Effector CD8-positive, alpha-beta T cell (primary cell): ENCODE measurements around the gene SLC4A9.

Experiments used
- DNase-seq: peaks from one replicate; lab custom pipeline; 2025; lab: John Stamatoyannopoulos, UW
- total RNA-seq, 4 experiments: gene quantifications; one replicate each; lab custom pipeline; 2026; lab: John Stamatoyannopoulos, UW

Gene SLC4A9, protein sequence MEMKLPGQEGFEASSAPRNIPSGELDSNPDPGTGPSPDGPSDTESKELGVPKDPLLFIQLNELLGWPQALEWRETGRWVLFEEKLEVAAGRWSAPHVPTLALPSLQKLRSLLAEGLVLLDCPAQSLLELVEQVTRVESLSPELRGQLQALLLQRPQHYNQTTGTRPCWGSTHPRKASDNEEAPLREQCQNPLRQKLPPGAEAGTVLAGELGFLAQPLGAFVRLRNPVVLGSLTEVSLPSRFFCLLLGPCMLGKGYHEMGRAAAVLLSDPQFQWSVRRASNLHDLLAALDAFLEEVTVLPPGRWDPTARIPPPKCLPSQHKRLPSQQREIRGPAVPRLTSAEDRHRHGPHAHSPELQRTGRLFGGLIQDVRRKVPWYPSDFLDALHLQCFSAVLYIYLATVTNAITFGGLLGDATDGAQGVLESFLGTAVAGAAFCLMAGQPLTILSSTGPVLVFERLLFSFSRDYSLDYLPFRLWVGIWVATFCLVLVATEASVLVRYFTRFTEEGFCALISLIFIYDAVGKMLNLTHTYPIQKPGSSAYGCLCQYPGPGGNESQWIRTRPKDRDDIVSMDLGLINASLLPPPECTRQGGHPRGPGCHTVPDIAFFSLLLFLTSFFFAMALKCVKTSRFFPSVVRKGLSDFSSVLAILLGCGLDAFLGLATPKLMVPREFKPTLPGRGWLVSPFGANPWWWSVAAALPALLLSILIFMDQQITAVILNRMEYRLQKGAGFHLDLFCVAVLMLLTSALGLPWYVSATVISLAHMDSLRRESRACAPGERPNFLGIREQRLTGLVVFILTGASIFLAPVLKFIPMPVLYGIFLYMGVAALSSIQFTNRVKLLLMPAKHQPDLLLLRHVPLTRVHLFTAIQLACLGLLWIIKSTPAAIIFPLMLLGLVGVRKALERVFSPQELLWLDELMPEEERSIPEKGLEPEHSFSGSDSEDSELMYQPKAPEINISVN
- 0 reads per million in 4 experiments for total RNA-seq

DNA sequence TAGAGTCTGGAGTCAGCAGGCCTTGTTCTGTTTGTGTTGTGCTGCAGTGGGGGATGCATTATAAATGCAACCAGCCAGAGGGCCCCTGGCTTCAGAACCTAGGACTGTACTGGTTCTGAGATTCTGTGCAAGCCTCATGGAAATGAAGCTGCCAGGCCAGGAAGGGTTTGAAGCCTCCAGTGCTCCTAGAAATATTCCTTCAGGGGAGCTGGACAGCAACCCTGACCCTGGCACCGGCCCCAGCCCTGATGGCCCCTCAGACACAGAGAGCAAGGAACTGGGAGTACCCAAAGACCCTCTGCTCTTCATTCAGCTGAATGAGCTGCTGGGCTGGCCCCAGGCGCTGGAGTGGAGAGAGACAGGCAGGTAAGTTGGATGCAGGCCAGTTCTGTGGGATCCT, at the start of gene SLC4A9:
Gene SLC4A9, plus strand, starts transcription at position 94 of the 400 bp plus-strand sequence. Its CDS starts 43 bp downstream, at position 137.
- DNase-seq, result no peak

DNA sequence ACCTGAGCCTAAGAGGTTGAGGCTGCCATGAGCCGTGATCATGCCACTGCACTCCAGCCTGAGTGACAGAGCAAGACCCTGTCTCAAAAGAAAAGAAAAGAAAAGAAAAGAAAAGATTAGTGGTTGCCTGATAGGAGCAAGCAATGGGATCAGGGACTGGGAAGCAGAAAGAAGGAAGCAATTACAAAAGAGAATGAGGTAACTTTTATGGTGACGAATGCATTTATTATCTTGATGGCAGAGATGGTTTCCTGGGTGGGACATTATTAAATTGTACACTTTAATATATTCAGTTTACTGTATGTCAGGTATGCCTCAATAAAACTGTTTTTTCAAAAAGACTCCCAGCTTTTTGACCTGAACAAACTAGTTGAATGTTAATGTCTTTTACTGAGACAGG, 49.6 kb upstream of the SLC4A9 start:
- DNase-seq, result no peak

DNA sequence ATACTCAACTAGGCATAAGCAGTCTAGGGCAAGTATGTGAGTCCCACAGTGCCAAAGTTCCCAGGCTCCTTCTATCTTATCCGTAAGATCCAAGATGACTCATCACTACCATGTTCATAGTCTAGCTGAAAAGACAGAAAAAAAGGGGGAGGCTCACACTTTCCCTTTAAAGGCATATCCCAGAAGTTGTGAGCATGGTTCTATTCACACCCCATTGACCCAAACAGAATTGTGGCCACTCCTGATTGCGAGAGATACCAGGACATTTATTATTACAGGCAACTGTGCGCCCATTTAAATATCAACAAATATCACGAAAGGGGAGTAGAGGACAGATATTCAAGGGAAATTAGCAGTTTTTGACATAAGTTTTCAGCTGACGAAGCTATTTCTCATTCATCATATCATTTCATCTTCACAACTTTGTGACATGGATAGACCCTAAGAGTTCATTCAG, 49.0 kb upstream of the SLC4A9 start:
- DNase-seq, result no peak

DNA sequence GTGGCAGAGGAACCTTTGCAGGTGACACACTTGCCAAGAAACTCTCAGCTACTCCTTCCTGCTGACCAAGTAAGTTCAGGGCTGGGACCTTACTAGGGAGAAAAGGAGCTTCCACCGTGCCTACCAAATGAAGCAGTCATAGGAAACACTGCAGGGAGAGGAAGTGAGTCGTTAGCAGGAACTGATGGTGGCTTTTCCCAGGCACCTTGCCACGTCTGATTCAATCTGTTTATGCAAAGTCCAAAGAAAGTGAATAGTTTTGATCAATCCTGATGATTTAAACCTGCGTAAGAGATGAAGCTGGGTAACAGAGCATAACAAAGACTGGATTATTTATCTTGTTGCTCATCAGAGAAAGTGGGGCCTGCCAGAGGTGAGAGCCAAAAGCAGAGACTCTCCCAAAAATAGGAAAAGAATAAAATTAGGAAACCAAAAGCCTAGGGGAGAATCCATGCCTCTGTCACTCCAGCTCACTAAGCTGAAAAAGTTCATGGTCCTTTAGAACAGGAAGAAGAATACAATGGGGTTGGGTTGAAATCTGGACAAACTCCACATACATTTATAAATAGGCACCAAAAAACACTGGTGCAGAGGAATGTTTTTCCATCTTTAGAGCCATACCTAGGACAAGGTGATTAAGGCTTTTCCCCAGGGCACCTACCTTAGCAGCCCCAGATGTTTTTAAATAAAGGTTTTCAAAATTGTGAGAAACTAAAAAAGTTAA, 47.8 kb upstream of the SLC4A9 start:
- DNase-seq, result no peak

DNA sequence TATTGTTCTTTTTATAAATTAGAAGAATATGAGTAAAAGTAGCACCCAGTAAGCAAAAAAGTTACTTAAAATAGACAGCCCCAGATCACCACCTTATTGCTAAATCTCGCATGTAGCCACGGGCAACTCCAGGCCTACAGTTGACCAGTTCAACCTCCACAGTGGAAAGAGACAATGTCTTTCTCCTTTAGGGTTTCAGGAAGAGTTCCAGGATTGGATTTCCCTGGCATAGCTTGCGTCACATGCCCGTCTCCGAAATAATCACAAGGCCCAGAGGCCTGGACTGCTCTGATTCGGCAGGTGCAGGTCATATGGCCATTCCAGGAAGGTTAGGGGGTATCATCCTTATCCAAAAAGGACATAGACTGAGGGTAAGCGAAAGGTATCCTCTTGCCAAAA, 47.2 kb upstream of the SLC4A9 start:
- DNase-seq, result no peak

DNA sequence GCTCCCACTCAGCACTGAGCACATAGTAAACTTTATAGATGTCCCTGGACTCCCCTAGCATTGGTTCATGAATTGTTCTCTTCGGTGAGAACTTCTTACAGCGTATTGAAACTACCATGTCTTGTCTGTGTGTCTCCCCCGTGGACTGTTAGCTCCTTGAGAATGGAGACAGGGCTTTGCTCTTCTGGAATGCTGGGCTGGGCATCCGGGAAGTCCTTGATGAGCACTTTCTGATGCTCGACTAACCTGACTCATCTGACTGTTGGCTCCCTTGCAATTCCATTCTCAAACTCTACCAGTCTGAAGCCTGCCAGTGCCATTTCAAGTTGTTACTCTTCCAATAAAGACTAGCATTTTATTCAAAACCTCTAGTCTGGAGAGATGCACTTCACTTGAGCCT, 42.1 kb upstream of the SLC4A9 start:
- no peak for DNase-seq

DNA sequence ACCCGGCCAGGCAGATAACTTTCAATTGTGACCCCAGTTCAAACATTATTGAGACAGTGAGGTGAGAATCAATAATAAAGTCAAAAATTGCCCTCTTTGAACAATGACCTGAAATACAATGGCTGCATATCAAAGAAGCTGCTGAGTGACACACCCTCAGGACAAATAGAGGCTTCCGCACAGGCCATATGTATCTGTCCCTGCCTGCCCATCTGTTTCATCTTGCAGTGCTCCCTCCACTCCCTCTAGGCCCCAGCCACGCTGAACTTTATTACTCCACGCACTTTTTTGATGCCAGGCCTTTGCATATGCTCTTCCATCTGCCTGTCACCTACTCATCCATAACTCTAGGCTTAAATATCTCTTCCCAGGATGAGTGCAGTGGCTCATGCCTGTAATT, 41.2 kb upstream of the SLC4A9 start:
- no peak for DNase-seq

DNA sequence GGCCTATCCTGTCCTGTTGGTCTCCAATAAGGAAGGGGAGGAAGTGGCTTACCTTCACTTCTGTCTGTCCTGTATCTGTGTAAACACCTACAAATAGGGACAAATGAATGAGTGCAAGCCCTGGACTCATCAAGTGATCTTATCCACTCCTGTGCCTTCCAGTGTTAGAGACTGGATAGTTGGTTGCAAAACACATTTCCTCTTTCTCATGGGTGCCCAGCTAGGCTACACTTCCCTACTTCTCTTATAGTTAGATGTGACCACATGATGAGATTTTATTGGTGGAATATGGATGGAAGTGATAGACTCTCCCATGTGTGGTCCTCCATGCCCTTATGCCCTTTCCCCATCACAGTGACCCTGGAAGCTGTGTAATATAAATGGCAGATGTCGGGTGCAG, 40.2 kb upstream of the SLC4A9 start:
- DNase-seq, result no peak

DNA sequence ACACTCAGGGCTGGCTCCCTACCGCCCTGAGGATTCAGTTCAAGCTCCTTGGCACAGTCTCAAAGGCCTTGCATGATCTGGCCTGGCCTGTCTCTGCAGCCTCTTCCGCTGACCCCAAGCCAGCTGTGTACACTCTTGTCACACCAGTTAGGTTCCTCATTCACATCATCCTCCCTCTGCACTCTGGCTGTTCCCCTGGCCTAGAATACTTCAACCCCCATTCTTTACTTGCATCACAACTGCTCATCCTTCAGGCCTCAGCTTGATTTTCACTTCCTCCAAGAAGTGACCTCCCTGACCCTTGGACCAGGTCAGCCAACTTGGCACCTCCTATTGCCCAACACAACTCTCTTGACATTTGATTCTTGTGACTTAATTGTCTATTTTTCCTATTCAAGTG, 38.2 kb upstream of the SLC4A9 start:
- no peak for DNase-seq

DNA sequence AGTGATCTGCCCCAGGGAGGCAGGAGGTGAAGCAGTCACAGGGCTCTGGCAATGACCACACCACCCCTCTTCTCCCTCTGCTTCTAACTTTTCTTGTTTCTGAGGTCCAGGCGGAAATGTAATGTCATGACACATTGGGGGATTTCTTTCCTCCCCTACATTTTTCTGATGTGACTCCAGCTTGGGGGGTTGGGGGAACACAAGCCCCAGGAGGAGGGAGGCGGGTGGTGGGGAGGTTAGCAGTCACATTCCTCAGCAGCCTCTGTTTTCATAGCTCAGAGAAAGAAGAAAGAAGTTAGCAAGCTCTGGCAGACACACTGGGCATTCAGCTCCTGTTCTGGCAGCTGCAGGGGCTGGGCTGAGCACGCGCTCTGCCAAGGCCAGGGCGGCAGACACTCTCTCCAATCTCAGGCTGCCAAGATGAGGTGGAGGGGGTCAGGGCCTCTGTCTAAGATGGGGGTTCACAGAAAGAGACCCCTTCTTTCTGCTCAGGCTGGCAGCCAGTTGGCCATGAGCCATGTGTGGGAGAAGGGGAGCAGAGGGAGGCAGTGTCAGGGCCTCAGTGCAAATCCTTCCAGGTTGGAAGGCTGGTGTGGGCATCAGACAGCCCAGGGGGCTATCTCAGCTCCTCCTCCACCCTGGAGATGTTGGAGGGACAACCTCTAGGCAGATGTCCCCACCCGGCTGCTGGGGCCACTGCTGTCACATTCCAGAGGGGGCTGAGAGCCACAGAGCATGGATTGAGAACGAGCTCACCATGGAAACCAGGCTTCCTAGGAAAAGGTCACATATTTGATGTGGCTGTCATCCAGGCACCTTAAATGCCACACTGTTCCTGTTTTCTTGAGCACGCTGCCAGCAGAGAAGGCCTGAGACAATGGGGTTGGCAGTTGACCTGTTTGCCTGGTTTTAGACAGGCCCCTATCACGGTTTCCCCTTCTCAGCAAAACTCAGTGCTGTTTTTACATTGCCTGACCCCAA, 37.0 kb upstream of the SLC4A9 start:
- no peak for DNase-seq

DNA sequence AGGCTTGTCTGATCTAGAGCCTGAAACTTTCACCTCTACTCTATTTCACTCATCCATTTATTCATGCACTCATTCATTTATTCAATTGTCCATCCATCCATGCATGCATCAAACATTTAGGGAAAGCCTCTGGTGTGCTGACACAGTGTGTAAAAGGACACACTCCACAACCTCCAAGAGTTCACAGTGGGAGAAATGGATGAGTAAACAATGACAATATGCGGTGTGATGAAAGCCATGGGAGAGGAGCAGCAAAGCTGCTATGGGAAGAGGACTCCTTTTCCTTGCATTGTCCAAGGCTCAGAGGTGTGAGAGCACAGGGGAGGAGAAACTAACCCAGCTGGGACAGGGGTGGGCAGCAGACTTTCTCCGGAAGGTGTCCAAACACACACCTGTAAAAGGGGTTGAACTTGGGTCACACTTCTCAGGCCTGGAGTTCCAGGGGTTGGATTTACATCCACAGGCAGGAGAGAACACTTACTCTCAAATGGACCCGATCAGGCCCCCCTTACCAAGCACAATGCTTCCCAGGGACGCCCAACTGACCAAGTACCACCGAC, 35.9 kb upstream of the SLC4A9 start:
- DNase-seq, result no peak

DNA sequence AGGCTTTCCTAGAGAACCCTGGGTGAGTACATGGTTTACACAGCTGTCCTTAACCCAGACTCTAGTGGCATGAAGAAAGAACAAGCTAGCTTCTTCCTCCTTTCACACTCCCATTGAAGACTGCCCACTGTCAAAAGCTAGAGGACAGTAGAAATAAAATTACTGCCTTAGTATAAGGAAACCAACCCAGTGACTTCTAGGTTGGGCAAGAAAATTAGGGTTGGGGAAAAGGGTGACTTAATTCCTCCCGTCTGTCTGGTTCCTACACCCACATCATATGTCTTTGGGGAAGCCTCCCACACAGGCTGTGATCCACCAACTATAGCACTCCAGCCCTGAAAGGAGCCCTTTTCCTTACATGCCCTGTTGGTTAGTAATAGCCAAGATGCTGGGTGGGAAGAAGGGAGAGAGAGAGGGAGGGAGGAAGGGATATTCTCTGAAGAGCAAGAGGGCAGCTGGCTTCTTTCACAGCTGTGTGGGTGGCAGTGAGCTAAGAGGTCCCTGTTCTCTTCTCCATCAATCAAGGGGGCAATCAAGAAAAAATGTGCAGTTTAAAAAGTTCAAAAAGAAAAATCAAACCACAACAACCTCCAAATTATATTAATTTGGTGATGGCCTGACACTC, 35.3 kb upstream of the SLC4A9 start:
- no peak for DNase-seq

DNA sequence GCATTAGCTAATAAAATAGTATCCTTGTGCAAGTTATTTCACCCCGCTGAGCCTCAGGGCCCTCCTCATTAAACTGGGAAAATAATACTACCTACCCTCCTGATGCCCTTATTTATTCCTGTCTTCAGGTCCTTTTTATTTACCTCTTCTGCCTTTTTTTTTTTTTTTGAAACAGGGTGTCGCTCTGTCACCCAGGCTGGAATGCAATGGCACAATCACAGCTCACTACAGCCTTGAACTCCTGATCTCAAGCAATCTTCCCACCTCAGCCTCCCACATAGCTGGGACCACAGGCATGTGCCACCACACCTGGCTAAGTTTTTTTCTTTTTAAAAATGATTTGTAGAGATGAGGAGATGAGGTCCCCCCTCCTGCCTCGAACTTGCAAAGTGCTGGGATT, 34.5 kb upstream of the SLC4A9 start:
- DNase-seq, result no peak

DNA sequence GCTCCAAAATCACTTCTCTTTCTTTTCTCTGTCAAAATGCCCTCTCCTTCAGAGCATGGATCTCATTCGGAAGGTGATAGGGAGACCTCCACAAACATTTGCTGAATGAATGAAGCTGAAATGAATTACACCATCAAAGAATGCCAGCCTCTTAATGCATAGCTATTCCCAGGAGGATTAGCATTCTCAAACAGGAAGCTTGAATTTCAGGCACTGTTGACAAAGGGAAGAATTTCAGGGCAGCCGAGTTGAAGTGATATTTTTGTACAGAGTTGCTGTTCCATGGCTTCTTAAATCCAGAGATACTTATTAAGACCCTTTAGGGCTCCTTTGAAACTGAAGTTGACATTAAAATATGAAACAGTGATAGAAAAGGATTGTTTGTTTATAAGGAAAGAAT, 32.4 kb upstream of the SLC4A9 start:
- no peak for DNase-seq

DNA sequence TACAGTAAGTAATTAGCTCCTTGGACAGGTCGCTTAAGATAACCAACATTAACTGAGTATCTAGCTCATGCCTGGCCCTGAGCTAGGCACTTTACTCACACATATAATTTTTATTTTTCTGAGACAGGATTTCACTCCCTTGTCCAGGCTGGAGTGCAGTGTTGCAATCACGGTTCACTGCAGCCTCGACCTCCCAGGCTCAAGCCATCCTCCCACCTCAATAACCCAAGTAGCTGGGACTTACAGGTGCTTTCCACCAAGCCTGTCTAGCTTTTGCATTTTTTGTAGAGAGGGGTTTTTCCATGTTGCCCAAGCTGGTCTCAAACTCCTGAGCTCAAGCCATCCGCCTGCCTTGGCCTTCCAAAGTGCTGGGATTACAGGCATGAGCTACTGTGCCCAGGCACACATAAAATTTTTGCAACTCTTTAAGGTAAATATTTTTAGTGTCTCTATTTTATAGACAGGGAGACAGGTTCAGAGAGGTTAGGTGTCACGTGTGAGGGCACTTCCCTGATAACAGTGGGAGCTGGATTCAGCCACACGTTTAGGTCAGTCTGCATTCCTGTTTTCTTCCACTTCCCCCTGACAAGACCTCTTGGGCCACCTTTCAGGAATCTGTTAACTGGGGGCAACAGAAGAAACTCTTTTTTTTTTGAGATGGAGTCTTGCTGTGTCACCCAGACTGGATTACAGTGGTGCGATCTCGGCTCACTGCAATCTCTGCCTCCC, 31.8 kb upstream of the SLC4A9 start:
- DNase-seq, result no peak

DNA sequence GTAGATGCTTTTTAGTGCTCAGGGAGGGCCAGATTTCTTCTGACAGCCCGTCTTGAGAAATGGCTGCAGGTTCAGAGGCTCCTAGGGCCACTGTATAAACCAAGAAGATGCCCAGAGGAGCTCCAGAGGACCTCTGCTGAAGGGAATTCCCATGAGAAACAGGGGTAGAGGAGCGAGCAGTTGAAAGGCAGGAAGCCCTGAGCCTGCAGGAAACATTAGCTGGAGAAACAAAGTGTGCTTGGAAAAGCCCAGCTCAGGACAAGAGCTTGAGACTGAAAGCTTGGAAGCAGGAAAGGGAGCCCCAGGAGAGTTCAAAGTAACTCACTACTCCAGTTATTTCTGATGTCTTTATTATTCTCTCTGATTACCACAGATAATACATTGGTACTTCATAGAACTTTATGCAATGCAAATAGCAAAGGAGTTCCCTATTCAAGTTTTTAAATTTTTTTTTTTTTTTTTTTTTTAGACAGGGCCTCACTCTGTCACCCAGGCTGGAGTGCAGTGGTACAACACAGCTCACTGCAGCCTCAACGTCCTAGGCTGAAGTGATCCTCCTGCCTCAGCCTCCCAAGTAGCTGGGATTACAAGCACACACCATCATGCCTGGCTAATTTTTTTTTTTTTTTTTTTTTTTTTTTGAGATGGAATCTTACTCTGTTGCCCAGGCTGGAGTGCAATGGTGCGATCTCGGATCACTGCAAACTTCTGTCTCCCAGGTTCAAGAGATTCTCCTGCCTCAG, 30.1 kb upstream of the SLC4A9 start:
- DNase-seq, result no peak

DNA sequence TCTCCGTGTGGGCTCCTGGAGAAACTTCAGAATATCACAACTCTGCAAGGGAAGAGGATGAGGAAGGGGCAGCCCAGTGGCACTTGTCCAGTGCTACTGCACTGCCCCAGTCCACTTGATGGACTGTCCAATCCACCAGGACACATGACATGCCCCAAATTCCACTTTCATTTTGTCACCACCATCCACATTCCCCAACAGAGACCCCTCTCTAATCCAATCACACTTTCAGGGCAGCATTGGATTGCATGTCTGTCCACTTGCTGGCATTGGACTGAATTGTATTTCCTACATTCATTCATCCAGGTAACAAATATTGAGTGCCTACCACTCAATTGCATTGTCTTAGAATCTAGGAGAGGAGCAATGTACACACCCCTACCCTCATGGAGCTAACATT, 28.4 kb upstream of the SLC4A9 start:
- DNase-seq, result no peak

DNA sequence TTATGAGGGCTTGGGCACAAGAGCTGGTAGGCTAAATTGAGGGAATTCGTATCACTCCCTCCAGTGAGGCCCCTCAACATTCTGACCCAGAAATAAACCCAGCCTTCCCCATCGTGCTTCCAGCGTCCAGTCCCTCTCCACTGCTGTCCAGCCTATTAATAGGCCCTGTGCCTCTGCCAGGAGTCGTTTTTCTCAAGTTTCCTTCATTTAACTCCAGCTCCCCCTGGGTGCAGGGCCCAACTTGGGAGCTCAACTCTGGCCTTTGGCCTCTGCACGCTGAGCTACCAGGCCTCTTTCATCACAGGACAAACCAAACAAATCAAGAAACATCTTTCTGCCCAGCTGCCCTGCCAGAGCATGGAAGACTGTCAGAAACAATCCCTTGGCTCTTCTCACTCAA, 23.6 kb upstream of the SLC4A9 start:
- no peak for DNase-seq

DNA sequence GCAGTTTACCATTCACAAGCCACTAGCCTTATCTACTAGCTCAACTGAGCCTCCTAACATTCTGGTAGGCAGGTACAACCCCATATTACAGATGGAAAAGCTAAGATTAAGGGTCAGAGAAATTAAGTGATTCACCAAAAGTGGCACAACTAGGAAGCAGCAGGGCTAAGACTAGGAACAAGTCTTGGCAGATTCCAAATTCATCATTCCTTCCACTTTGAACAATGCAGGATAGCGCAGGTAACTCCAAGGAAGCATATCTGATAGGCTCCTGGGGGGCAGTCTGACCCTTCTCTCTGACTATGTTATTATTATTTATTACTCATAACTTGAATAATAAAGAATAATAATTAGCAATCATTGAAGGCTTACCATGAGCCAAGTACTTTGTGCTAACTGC, 22.1 kb upstream of the SLC4A9 start:
- no peak for DNase-seq
